HFFc6 (cell line): ENCODE measurements around the gene GLB1L3. TPM values are rescaled to one million over a fixed set of nuclear protein-coding genes. Genes with fewer than 3 reads are reported as not detected.

Experiments used
- DNase-seq: peaks from one replicate; pipeline ENCODE4 v3.0.0-alpha.2; 2018
- H3K27ac Mint-ChIP-seq: 2 replicates; pipeline ENCODE4 v1.8.0; 2020; ENCODE audit warnings: mild to moderate bottlenecking, mixed read lengths
- H3K27me3 Mint-ChIP-seq: 2 replicates; pipeline ENCODE4 v1.8.0; 2021; ENCODE audit warnings: mild to moderate bottlenecking, moderate library complexity, mixed read lengths; ENCODE audit not compliant: insufficient read depth
- H3K36me3 Mint-ChIP-seq: 2 replicates; pipeline ENCODE4 v1.8.0; 2021; ENCODE audit warnings: low read depth, mixed read lengths
- H3K4me1 Mint-ChIP-seq: 2 replicates; pipeline ENCODE4 v1.8.0; 2020; ENCODE audit warnings: low read depth, mixed read lengths
- H3K4me3 Mint-ChIP-seq: 2 replicates; pipeline ENCODE4 v1.8.0; 2020; ENCODE audit warnings: mild to moderate bottlenecking, moderate library complexity, mixed read lengths
- H3K9me3 Mint-ChIP-seq: 2 replicates; pipeline ENCODE4 v1.8.0; 2020; ENCODE audit warnings: mild to moderate bottlenecking, mixed read lengths
- CTCF ChIP-seq: fragments of 200-600 bp; sonication (generic); IDR thresholded peaks from 2 replicates; pipeline ENCODE4 v1.5.0; 2021; ENCODE audit warnings: antibody characterized with exemption, mild to moderate bottlenecking
- total RNA-seq, 6 experiments: library from RNA; stranded (reverse); fragmentation: NEBNext Ultra II Directional; extraction: Animal tissue kit (Norgen Biotek cat#: 25700); gene quantifications; 2 replicates in 1 of 6; 3 replicates in 5 of 6; pipeline ENCODE4 v1.2.3, GENCODE V29; 2021

Gene GLB1L3
- total RNA-seq, 6 experiments from 2014 or later, result not detected

- TF ChIP-seq CTCF, result no peak
- peaks cover 30% of the 10 kb centered on the region for H3K9me3 Mint-ChIP-seq
- H3K27me3 Mint-ChIP-seq, result peaks cover 6% of the 10 kb centered on the region; the same call in 1 of the 2 replicates
- no peak overlapping the region for H3K4me3 Mint-ChIP-seq
- H3K4me1 Mint-ChIP-seq, result no peaks in the 10 kb centered on the region
- no peak overlapping the region for H3K27ac Mint-ChIP-seq
- no peaks in the 10 kb centered on the region; the same call in 1 of the 2 replicates for H3K36me3 Mint-ChIP-seq
- no peak for DNase-seq
Observed at GRCh38 chr11:134364261-134364660, 88.1 kb downstream of the GLB1L3 start.

- Mint-ChIP-seq H3K27me3 (peaks cover 6% of the 10 kb centered on the region; the same call in 1 of the 2 replicates), H3K9me3 (peaks cover 29% of the 10 kb centered on the region), H3K4me3 (no peak overlapping the region)
Observed at GRCh38 chr11:134365011-134365925, 89.1 kb downstream of the GLB1L3 start.

DNA sequence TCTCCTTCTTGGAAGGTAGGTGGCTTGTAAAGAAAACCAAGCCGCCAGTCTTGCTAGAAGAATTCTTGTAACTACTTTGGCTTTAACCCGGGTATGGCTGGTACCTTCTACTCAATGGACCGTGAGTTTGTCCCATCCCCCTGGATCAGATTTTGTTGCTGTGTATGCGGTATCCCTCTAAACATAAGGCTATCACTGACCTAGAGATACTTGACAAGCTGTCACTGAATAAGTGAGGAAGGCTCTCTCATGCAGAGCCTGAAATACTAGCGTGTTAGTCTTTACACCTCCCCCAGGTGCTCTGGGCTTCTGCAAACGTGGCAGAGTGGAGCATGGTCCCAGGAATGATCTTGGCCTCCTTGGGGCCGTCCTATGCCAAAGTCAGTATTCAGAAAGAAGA is 90.1 kb downstream of the GLB1L3 start:
- H3K36me3 Mint-ChIP-seq, result no peaks in the 10 kb centered on the region; the same call in 1 of the 2 replicates
- H3K9me3 Mint-ChIP-seq, result peaks cover 34% of the 10 kb centered on the region
- no peak overlapping the region for H3K27ac Mint-ChIP-seq
- TF ChIP-seq CTCF, result no peak
- no peaks in the 10 kb centered on the region for H3K4me1 Mint-ChIP-seq
- peaks cover 6% of the 10 kb centered on the region; the same call in 1 of the 2 replicates for H3K27me3 Mint-ChIP-seq
- no peak for DNase-seq
- no peak overlapping the region for H3K4me3 Mint-ChIP-seq

More at GRCh38 chr11:134365011-134365925, 89.1 kb downstream of the GLB1L3 start:
- TF ChIP-seq CTCF, result no peak
- Mint-ChIP-seq H3K27ac (no peak overlapping the region), H3K4me1 (no peaks in the 10 kb centered on the region), H3K36me3 (no peaks in the 10 kb centered on the region; the same call in 1 of the 2 replicates)
- no peak for DNase-seq

- Mint-ChIP-seq H3K36me3 (no peaks in the 10 kb centered on the region), H3K9me3 (peaks cover 41% of the 10 kb centered on the region), H3K4me1 (no peaks in the 10 kb centered on the region), H3K27ac (no peak overlapping the region), H3K27me3 (peaks cover 6% of the 10 kb centered on the region), H3K4me3 (no peak overlapping the region)
- DNase-seq, result no peak
- TF ChIP-seq CTCF, result no peak
Observed at GRCh38 chr11:134367781-134368180, 91.6 kb downstream of the GLB1L3 start.

Other genes with a start within 250 kb of the GLB1L3 start
- gene JAM3, start 207.3 kb upstream of the GLB1L3 start, total RNA-seq, result 10 to 100 TPM; 49.6 to 58.6 (median 55.2) TPM
- 10 to 100 TPM; 19.6 to 31.1 (median 29.4) TPM for gene NCAPD3, start 52.4 kb upstream of the GLB1L3 start, total RNA-seq
- 10 to 100 TPM; 36.5 to 45.0 (median 39.1) TPM for gene VPS26B, start 51.7 kb upstream of the GLB1L3 start, total RNA-seq
- gene THYN1, start 23.0 kb upstream of the GLB1L3 start, total RNA-seq, result 10 to 100 TPM; 32.7 to 36.8 (median 34.2) TPM
- 10 to 100 TPM; 11.8 to 15.7 (median 13.8) TPM for gene ACAD8, start 22.8 kb upstream of the GLB1L3 start, total RNA-seq
- not detected for gene GLB1L2, start 55.6 kb downstream of the GLB1L3 start, total RNA-seq
- not detected for gene B3GAT1, start 135.9 kb downstream of the GLB1L3 start, total RNA-seq